HG03457 (cell line): ENCODE results near the gene SPAG16.
"Not testable (repeated sequence)": the region's sequence is repeated elsewhere in the genome, so short reads cannot be mapped to it uniquely, and the experiment has no call there.

ENCODE experiments used
- ATAC-seq: cut with Tn5 transposase; IDR thresholded peaks from one replicate; pipeline ENCODE4 v1.9.1; 2021; ENCODE audit warnings: moderate number of reproducible peaks; ENCODE audit not compliant: unreplicated experiment

Gene SPAG16

DNA sequence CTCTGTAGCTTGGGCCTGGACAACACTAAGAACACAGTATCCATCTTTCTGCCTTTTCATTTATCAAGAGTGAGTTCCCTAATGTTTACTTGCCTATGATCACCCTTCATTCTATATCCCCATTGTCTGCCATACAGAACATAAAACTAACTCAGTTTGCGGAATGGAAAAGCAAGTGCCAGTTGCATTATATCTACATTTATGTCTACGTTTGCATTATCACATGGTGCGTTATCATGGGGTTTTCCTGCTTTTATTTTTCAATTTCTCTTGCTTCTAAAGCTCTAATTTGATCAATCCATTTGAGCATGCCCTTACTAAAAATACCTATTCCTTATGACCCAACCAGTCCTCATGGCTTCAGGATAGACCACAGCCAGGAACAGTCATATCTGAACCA, 704.9 kb downstream of the SPAG16 start:
- no peak for ATAC-seq

- no peak for ATAC-seq
Measured at GRCh38 chr2:213991453-213992108, 707.3 kb downstream of the SPAG16 start.

DNA sequence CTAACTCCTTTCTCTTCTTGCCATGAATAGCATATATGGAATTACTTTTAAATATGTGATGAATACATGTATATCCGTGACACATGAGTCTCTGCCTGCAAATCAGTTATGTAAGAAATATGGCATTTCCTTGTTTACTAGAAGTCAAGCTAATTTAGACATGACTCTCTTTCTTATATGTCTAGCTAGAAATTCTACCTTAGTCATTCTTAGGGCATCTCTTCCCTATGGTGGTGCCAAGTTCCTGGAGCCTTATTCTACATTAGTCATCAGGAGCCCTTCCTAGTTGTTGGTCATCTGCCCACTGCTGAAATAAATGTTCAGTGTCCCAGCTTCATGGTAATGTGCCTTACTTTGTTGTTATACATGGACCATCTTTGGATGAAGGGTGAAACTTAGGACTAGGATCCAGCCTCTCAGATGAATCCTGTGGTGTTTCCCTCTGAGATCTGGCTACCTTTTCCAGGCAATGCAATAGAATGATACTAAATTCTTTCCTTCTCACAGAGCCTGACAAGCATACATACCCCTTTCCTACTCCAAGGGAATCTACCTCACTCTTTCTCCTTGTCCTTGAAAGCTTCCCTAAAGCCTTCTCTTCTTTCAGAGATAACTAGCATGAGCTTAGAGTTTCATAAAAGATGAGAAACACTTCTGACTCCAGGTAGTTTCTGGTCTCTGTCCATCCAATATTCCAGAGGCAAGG, 711.3 kb downstream of the SPAG16 start:
- ATAC-seq: no peak

DNA sequence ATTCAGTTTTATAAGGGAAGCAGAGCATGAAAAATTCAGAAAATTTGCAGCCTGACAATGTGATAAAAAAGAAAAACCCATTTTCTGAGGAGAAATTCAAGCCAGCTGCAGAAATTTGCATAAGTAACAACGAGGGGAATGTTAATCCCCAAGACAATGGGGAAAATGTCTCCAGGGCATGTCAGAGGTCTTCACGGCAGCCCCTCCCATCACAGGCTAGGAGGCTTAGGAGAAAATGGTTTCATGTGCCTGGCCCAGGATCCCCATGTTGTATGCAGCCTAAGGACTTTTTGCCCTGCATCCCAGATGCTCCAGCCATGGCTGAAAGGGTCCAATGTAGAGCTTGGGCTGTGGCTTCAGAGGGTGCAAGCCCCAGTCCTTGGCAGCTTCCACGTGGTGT, 714.7 kb downstream of the SPAG16 start:
- ATAC-seq: not testable (repeated sequence)

GRCh38 chr2:214004463-214004862, 720.2 kb downstream of the SPAG16 start:
- no peak for ATAC-seq

GRCh38 chr2:214005337-214005736, 721.1 kb downstream of the SPAG16 start:
- ATAC-seq: no peak

- ATAC-seq: no peak
Measured at GRCh38 chr2:214006601-214007000, 722.3 kb downstream of the SPAG16 start.

- no peak for ATAC-seq
Measured at GRCh38 chr2:214011676-214012075, 727.4 kb downstream of the SPAG16 start.

DNA sequence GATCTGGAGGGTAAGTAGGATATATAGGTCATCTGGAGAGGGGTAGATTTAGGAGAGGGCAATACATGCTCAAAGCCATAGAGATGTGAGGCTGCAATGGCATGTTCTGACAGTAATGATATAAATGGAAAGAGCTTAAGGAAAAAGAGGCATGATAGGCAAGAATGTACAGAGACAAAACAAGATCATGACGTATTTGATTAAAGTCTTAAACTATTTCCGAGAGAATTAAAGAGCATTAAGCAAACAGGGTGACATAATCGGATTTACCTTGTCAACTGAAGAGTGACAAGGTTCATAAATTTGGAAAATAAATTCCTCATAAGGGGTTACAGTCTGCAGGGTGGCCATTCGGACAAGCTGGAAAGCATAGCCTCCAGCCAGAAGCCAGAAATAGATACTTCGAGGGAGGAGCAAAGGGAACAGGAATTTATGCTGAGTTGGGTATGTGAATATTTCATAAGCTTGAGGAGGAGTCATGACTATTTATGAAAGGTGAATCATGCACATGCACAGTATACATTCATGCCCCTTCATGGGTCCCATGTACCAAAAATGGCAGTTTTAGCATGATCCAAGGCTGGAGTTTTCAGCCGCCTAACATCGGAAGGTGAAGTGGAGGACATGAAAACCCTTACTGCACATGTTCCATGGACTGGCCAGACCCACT, 730.4 kb downstream of the SPAG16 start:
- ATAC-seq: no peak

- ATAC-seq: no peak
Measured at GRCh38 chr2:214019229-214019972, 735.1 kb downstream of the SPAG16 start.

DNA sequence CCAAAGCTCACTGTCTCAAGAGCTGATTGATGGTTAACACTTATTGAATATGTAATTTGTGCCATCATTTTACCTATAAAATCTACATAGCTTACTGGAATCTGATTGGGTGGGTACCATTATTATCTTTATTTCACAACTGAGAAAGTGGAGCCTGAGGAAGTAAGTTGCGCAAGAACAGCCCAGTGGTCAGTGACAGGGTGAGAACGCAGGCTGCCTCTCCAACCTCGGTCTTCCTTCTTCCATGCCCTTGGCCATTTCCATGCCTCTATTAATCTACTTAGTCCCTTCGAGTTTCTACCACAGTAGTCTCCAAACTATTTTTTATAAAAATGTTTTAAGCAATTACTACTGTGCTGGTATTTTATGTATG, 735.7 kb downstream of the SPAG16 start:
- ATAC-seq: no peak

DNA sequence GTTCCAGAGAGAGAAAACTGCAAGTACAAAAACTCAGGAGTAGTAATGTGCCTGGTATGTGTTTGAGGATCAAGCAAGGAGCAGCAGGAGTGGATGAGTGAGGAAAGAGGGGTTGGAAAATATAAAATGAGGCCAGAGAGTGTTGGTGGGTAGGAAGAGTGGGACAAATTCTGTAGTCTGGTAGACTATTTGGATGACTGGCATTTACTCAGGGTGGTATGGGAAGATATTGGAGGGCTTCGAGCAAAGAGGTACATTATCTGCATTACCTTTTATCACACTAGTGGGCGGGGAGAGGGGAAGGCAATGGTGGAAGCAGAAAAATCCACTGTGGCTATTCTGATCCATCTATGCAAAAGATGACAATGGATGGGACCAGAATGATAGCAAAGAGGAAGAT, 744.9 kb downstream of the SPAG16 start:
- no peak for ATAC-seq

DNA sequence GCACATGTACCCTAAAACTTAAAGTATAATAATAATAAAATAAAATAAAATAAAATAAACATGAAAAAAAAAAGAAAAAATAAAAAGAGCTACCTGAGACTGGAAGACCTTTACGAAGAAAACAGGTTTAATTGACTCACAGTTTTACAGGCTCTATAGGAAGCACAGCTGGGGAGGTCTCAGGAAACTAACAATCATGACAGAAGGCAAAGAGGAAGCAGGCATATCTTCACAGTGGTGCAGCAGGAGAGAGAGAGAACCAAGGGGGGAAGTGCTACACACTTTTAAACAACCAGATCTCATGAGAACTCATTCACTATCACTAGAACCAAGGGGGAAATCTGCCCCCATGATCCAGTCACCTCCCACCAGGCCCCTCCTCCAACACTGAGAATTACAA, 747.3 kb downstream of the SPAG16 start:
- no peak for ATAC-seq

GRCh38 chr2:214034417-214034816, 750.2 kb downstream of the SPAG16 start:
- ATAC-seq: no peak

- ATAC-seq: no peak
Measured at GRCh38 chr2:214035091-214035852, 751.0 kb downstream of the SPAG16 start.

DNA sequence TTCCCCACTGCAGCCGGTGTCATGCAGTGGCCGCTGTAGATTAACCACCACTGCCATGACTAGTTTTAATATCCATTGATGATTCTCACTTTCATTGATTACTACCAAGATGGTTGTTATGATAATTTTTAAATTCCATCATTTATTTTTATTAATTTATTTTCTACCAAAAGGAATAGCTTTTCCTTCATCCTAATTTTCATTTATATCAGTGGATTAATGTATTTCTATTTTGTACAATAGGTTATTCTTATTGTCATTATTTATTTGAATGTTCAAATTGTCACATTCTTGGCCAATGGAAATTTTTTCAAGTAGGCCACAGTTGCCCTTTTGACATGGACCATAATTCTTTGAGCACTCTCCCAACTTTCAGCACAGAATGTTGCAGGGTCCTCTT, 751.7 kb downstream of the SPAG16 start:
- ATAC-seq: no peak

DNA sequence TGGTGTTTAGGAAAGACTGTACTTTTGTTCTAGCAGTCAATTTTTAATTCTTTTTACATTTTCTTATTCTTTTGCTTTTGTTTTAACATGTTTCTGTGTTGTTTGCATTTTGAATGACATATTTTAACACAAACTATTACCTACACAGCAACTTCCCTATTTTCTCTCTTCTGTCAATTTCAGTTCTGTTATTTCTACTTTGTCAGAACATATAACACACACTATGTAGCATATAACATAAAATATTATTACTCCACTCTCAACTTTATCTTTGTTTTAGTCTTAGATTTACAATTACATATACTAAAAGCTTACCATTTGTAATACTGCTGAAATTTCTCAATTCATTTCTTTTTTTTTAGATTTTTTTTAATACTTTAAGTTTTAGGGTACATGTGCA, 753.9 kb downstream of the SPAG16 start:
- no peak for ATAC-seq

- no peak for ATAC-seq
Measured at GRCh38 chr2:214050731-214051130, 766.5 kb downstream of the SPAG16 start.

DNA sequence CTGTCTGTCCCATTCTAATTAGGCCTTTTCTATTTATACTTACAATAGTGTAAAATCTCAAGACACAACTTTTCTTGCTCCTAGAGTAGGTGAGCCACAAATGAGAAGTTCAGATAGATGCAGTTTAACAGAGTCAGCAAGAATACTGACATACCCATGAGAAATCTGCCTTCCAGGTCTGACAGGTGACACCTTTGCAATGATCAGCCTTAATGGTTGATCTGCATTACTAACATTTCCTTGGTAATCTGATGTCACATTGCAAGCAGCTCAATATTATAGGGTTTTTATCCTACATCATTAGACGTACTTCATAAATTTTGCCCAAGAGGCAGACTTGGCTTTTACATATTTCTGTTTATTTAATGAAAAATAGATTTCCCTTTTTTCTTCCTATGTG, 767.3 kb downstream of the SPAG16 start:
- no peak for ATAC-seq

GRCh38 chr2:214052235-214052634, 768.0 kb downstream of the SPAG16 start:
- ATAC-seq: no peak

- no peak for ATAC-seq
Measured at GRCh38 chr2:214057986-214058385, 773.7 kb downstream of the SPAG16 start.
